Measurements from ENCODE around the gene VIT.

VIT gene

DNA sequence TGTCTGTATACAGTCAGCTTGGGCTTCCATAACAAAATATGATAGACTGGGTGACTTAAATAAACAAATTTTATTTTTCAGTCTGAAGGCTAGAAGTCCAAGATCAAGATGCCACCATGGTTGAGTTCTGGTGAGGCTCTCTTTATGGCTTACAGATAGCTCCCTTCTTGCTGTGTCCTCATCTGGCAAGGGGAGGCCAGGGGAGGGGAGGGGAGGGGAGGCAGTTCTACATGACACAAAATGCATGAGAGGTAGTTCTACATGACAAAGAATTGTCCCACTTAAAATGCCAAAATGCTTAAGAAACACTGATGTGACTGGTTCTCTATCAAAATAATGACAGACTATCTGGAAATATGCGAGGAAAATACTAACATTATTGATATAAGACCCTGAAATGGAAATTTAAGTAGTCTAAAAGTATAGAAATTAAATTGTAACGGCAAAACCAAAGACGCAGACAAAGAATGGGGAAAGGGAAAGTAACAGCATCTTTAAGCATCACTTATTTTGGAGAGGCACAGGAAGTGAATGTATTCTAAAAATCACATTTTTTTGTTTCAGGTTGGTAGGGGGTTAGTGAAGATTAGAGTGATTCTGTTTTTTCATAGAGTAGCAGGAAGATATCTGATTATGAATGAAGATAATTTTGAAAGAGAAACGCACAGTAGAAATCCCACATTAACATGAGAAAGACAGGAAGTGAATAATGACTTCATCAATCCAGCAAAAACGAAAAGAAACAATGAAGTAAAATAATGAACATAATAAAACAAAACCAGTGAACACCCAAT is 138.4 kb downstream of the VIT start:
- ChIA-PET CTCF (no interaction called here), POLR2A (interaction anchor here (0.6 kb wide), 1 partner anchor 198 kb away, joined by 5 read pairs; no protein-coding TSS in a partner anchor)
- DNase-seq (ENCODE audit: extremely low spot score): no peak
- TF ChIP-seq, protein P1, sequence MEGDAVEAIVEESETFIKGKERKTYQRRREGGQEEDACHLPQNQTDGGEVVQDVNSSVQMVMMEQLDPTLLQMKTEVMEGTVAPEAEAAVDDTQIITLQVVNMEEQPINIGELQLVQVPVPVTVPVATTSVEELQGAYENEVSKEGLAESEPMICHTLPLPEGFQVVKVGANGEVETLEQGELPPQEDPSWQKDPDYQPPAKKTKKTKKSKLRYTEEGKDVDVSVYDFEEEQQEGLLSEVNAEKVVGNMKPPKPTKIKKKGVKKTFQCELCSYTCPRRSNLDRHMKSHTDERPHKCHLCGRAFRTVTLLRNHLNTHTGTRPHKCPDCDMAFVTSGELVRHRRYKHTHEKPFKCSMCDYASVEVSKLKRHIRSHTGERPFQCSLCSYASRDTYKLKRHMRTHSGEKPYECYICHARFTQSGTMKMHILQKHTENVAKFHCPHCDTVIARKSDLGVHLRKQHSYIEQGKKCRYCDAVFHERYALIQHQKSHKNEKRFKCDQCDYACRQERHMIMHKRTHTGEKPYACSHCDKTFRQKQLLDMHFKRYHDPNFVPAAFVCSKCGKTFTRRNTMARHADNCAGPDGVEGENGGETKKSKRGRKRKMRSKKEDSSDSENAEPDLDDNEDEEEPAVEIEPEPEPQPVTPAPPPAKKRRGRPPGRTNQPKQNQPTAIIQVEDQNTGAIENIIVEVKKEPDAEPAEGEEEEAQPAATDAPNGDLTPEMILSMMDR (IDR thresholded peaks at IDR 0.05; ENCODE audit: control extremely low read depth, extremely low read depth, low read depth, missing control alignments): no peak

DNA sequence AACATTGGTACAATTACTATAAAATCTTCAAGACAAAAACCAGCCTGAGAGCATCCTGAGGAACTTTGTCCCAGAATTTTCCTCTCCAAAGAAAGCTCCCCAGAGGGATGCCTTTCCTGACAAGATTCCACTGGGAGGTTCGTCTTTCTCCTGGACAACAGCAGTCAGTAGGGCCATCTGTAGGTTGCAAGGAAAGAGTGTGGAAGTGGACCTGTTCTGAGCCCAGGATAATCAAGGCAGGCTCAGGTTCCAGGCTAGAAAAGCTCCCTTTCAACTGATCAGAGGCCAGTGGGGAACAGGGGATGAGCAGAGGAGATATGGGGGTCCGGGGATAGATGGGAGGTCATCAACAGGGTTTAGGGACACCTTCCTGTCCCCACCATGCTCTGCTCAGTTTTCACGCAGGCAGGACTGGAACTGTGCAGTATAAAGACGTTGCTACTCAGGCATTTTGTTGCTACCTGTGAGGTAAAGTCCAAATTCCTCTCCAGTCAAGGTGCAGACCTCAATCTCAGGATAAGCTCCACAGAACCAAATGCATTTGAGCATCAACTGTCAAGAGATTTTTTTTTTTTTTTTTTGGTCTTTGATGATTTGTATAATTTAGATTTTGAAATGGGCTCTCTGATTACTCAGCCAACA is 143.6 kb downstream of the VIT start:
- no peak for DNase-seq (ENCODE audit: extremely low spot score)
- CTCF ChIA-PET: interaction anchor here (1.4 kb wide), 1 partner anchor 10 kb away, joined by 4 read pairs; no protein-coding TSS in a partner anchor
- TF ChIP-seq, protein P1 (IDR thresholded peaks at IDR 0.05; ENCODE audit: control extremely low read depth, extremely low read depth, low read depth, missing control alignments): no peak
- POLR2A ChIA-PET: no interaction called here

DNA sequence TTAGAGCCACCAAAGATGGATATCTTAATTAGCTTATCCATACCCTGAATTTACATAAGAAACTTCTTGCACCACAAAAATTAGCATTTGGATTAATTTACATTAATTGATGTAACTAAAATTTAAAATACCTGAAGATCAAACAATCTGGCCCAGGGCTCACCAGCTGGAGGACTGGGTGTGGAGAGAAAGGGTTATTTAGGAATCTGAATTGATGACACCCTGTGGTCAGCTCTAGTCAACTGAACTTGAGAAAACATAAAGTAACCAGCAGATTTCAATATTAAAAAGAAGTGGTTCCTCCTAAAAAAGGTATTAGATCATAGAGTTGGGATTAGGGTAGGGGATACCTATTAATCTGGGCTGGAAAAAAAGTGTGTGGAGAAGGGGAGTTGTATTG is 147.3 kb downstream of the VIT start:
- ChIA-PET CTCF (interaction anchor here (1.2 to 1.6 kb wide), 2 partner anchors 9 to 17 kb away, joined by 3 read pairs; no protein-coding TSS in a partner anchor), POLR2A (no interaction called here)
- no peak for DNase-seq (ENCODE audit: extremely low spot score)
- TF ChIP-seq, protein P1 (IDR thresholded peaks at IDR 0.05; ENCODE audit: control extremely low read depth, extremely low read depth, low read depth, missing control alignments): no peak

DNA sequence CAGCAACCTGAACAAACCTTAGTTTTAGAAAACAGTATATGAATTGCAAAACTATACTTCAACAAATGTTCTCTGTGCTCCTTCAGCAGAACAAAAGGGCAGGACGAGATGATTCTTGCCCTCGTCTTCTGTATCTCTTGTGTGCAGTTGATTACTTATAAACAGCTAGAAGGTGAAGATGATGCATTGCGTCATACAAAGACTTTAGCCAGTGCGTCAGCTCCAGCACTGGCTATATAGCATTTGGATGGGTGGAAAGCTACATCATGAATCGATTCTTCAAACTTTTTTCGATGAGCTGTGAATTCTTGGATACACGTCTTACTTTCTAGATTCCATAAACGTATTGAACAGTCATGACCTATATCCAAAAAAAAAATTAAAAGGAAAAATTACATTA is 152.8 kb downstream of the VIT start:
- ChIA-PET POLR2A (no interaction called here), CTCF (interaction anchor here (1.0 to 1.8 kb wide), 5 partner anchors 8 to 61 kb away, joined by 3 to 5 read pairs (median 4); no protein-coding TSS in a partner anchor)
- TF ChIP-seq, protein P1 (IDR thresholded peaks at IDR 0.05; ENCODE audit: control extremely low read depth, extremely low read depth, low read depth, missing control alignments): no peak
- no peak for DNase-seq (ENCODE audit: extremely low spot score)

DNA sequence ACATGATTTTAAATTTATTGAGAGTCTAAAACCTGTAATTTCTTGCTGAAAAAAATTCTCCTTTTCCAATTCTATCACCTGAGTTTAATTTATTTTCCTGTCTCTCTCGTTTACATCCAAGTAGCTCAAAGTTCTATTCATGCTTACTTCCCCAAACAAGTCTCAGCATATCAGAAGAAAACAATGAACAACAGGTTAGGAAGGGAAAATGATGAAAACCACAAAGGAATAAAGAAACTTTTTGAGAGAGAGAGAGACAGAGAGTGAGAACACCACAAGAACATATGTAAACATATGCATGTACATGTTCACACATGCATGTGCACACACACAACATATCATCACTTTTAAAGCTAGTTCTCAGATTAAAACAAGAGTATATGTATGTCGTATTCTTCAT is 157.7 kb downstream of the VIT start:
- ChIA-PET POLR2A (no interaction called here), CTCF (interaction anchor here (0.9 to 1.3 kb wide), 2 partner anchors 10 to 12 kb away, joined by 3 read pairs; no protein-coding TSS in a partner anchor)

DNA sequence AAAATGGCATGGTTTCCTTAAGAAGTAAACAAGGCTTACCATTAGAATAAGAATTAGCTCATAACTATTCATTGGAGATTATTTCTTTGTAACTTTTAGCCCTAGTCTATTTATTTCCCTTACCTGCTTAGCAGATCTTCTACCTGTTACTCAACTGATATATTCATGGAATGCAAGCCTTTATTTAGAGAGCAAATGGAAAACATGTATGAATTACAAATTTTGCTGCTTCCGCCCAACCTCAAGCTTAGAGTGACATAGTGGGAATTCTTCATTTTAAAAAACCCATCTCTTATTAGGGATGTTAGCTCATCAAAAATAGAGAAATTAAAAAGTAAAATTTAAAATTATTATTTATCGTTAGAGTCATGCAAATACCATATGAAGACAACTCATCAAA is 158.9 kb downstream of the VIT start:
- ChIA-PET CTCF (interaction anchor here (0.9 kb wide), 2 partner anchors 9 to 13 kb away, joined by 3 read pairs; no protein-coding TSS in a partner anchor), POLR2A (no interaction called here)
- no peak for DNase-seq (ENCODE audit: extremely low spot score)
- TF ChIP-seq, protein P1 (IDR thresholded peaks at IDR 0.05; ENCODE audit: control extremely low read depth, extremely low read depth, low read depth, missing control alignments): no peak

More for the DNA sequence above, 157.7 kb downstream of the VIT start:
- no peak for DNase-seq (ENCODE audit: extremely low spot score)
- TF ChIP-seq, protein P1 (IDR thresholded peaks at IDR 0.05; ENCODE audit: control extremely low read depth, extremely low read depth, low read depth, missing control alignments): no peak

Measured in GM10248 (cell line).